HTR-8/SVneo (cell line): ENCODE data around the gene CDKN2C.

Source experiments
- DNase-seq: peaks from one replicate; pipeline ENCODE4 v3.0.0; 2011; ENCODE audit warnings: low spot score, mixed read lengths; ENCODE audit not compliant: insufficient read length
- FAIRE-seq: peaks from 2 replicates; lab custom pipeline; 2011; peaks lifted over from hg19 to GRCh38; lab: Jason Lieb, UNC

The CDKN2C gene

DNA sequence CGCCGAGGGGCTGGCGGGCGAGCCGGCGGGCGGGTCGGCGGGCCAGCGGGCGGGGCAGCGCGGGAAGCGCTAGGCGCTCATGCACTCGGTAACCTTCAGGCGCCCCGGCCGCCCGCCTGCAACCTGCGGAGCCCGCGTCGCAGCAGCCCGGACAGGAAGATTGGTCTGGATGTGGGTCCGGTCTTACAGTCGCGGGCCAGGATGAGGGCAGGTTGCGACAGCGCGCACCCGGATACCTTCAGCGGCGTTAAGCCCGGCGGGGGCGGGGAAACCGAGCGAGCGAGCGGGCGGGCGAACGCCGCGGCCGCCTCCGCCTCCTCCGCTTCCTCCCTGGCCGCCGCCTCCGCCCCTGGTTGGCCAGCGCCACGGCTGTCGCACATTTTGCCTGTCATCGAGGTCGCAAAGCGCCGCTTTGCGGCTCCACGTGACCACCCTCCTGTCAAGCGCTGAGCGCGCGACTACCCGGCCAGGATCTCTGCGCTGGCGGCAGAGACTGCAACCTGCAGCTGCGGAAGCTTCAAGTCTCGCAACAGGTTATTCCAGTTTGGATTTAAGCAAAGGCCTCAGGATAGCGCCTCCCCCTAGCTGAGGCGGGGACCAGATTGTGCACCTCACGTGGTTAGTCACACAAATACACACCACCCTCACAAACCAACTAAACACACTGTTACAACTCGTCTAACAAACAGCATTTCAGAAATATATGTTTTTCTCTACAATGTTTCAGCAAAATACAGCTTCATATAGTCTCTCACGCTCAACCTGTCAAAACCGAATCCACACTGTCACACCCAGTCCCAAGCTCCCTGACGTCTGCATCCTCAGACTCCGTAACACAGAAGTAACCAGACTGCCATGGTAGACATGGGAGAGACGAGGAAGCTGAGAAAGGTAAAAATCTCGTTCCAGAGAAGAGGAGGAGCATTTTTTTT is 9.9 kb upstream of the CDKN2C start, which contains the start of gene FAF1:
Gene FAF1 (minus strand): TSS at position 355 of the 932 bp plus-strand sequence. CDS start 456 bp downstream, outside the sequence.
- DNase-seq (peak; percentile 91), FAIRE-seq (peak; percentile 91)

DNA sequence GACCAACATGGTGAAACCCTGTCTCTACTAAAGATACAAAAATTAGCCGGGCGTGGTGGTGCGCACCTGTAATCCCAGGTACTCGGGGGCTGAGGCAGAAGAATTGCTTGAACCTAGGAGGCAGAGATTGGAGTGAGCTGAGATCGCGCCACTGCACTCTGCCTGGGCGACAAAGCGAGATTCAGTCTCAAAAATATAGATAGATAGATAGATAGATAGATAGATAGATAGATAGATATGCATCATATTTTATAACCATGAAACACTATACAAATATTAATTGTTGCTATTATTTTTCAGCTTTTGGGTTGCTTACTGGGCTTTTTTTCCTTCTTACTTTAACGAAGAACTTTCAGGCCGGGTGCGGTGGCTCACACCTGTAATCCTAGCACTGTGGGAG is 5.2 kb upstream of the CDKN2C start:
- FAIRE-seq (no peak), DNase-seq (no peak)

DNA sequence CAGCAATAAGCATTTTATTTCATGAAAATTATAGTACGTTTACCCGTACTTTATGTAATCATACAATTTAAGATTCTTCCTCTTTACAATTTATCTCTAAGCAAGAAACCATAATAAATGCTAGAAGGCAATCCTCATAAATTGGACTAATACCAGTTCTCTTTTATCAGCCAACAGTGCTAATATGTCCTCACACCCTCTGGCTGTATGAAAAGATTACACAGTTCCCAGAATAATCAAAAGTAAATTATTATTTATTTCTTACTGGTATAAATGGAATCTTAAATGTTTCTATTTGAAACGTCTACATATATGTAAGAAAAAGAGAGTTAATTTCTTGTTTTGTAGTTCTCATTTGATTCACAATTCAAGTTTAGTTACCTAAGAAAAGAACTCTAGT is 3.1 kb upstream of the CDKN2C start:
- FAIRE-seq (no peak), DNase-seq (no peak)

DNA sequence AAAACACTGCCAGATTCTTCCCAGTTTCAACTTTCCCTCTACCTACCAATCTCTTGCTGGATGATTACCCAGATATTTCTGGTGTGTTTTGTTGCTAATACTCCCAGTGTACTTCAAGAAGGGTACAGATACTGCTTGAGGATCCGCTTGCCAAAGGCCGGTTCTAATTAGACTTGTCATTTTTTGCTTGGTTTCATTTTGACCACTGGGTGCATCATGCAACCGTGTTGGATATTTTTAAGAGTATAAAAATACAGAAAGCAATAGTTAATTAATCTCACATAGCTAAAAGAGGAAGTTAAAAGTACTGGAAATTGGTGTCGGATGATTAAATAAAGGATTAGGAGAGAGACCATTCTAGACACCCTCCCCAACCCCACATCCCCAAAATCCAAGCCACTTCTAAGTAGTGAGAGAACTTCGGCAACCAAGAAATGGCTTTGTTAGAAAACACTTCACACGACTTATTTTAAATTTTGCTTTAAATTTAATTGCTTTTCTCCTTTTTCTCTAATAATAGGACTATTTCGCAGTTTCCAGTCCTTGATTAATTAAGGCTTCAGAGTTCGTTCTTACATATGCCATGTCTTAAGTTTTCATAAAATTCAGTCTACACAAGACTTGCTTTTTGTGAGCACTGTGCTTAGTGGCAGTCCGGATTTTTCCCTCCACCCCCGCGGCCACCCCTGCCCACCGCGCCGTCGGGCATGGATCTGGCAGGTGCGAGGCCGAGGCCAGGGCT is 2.5 kb upstream of the CDKN2C start:
- DNase-seq = no peak
- FAIRE-seq = no peak

DNA sequence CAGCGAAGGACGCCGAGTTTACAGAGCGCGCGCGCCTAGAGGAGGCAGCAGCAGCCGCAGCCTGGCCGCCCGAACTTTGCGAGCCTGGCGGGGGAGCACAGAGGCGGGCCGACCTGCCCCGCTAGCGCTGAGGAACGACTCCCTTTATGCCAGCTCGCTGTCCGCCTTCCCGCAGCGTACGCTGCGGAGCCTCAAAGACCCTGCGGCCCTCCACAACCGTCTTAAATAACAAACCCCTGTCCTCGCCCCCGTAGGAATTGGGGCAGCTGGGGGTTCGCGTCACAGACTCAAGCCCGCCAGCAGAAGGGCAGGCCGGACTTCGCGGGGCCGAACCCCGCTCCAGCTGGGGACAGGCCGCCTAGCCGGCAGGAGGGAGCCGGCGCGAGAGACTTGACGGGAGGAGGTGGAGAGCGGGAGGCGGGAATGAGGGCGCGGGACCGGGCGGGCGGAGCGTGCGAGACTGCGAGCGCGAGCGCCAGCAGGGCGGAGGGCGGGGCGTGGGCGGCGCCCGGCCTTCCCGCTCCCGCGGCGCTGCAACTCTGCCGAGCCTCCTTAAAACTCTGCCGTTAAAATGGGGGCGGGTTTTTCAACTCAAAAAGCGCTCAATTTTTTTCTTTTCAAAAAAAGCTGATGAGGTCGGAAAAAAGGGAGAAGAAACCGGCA is 1.8 kb upstream of the CDKN2C start:
- DNase-seq (peak; percentile 71), FAIRE-seq (peak; percentile 16)

DNA sequence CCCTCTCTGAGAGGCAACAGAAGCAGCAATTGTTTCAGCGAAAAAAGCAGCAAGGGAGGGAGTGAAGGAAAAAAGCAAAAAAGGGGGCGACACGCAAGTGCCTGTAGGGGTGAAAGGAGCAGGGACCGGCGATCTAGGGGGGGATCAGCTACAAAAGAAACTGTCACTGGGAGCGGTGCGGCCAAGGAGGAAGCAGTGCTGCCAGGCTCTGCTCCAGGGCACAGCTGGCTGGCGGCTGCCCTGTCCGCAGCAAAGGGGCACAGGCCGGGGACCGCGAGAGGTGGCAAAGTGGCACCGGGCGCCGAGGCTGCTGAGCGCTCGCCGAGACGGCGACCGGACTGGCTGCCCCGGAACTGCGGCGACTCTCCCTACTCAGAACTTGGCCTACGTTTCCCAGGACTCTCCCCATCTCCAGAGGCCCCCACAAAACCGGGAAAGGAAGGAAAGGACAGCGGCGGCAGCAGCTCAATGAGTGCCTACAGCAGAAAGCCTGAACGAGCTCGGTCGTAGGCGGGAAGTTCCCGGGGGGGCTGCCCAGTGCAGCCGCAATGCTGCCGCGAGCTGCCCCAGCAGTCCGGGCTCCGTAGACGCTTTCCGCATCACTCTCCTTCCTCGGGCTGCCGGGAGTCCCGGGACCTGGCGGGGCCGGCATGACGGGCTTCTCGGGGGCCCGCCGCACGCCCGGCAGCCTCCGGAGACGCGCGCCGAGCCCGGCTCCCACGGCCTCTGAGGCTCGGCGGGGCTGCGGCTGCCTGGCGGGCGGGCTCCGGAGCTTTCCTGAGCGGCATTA is 1.0 kb upstream of the CDKN2C start:
- DNase-seq = no peak
- no peak for FAIRE-seq

DNA sequence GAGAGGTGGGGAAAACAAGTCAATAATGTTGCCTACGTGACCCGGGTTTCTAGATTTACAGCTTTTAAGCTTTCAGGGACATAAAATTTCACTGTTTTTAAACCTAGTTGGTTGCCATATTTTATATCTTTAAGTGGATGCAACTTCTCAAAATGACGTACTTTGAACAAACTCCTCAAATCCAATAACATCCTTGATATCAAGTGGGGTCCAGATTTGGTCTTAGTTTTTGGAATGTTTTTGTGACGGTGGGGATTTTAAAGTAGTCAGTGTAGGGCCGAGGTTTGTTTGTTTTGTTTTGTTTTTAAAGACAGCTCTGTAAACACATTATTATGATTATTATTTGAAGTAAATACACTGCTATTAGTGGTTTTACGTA is 453 bp downstream of the CDKN2C start:
- FAIRE-seq (no peak), DNase-seq (no peak)

DNA sequence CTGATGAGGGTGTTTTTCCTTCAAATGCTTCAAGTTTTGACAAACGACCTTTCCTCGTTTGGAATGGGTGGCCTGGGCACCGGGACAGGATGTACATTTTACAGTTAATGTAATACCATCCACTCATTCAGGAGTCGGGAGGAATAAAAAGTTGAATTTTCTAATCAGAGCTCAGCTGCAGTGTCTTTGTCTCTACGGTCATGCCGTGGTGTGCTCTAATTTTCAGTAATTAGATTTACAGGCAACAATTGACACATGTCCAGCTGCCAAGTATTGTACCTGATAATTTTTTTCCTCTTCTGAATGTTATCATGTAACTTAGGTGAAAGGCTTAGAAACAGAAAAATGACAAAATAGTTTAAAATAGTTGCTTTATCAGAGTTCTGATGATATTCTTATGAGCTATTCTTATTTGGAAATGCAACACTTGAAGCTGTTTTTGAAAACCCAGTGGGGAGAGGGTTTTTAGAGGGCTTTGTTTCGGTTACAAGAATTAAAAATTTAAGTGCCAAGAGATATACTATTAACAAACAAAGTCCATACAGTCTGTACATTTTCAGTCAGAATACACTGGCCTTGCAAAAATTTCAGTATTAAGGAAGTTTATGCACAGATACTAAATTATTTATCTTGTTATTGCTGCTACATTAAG is 1.0 kb downstream of the CDKN2C start:
- DNase-seq = no peak
- no peak for FAIRE-seq

DNA sequence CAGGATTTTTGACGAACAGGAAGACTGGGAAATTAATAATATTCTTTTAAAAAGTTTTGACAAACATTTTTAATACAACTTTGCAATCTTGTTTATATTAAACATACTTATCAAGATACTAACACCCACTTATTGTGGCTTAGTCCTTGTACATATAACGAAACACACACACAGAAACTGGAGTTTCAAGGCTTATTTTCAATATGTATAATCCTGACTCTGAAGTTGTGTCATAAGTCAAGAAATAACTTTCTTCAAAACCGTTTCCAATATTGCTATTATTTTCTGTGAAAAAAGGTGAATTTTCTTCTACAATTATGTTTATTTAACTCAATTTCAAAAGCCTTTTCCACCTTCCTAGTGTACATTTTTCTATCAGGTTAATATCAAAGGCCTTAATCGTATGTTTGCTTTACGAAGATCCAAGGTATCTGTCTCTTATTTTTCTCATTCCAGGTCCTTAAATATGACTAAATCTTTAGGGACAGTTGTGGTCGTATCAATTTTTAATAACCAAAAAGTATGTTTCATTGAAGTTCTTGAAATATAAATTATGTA is 1.8 kb downstream of the CDKN2C start:
- DNase-seq (no peak), FAIRE-seq (no peak)

DNA sequence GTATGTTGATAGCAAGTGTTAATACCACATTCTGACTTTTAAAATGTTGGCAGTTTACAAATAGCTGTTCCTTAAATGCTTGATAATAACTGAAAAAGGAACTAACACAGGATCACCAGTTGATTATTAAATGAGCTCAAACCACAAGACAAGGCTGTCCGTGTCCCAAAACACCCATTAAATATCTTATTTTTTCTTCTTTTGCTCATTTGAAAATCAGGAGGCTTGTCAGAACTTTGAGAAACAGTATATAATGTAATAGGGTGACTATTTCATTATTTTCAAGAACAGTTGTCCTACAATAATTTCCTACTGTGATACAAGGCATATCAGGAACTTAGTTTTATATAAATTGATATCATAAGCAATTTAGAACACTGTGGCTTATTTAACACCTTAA is 2.7 kb downstream of the CDKN2C start:
- FAIRE-seq = no peak
- no peak for DNase-seq

DNA sequence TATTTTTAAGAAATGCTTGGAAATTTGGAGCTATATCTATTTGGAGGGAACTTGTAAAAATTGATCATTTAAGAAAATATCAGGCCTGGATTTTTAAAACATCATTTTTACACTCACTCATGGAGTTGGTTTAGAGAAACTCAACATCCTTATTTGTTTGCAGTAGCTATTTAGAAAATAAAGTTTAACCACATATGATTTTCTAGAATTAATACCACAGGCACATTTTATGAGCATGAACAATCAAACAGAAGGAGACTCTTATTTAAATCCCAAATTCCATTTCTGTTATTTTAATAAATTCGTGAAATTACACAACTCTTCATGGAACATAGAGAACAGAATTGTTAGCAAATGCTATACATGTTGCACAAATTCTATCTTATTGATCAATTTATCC is 3.2 kb downstream of the CDKN2C start:
- DNase-seq (no peak), FAIRE-seq (no peak)

DNA sequence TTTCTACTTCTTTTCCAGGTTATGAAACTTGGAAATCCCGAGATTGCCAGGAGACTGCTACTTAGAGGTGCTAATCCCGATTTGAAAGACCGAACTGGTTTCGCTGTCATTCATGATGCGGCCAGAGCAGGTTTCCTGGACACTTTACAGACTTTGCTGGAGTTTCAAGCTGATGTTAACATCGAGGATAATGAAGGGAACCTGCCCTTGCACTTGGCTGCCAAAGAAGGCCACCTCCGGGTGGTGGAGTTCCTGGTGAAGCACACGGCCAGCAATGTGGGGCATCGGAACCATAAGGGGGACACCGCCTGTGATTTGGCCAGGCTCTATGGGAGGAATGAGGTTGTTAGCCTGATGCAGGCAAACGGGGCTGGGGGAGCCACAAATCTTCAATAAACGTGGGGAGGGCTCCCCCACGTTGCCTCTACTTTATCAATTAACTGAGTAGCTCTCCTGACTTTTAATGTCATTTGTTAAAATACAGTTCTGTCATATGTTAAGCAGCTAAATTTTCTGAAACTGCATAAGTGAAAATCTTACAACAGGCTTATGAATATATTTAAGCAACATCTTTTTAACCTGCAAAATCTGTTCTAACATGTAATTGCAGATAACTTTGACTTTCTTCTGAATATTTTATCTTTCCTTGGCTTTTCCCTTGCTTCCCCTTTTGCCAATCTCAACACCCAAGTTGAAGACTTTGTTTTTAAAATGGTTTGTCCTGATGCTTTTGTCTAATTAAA is 4.0 kb downstream of the CDKN2C start:
- FAIRE-seq (no peak), DNase-seq (no peak)

DNA sequence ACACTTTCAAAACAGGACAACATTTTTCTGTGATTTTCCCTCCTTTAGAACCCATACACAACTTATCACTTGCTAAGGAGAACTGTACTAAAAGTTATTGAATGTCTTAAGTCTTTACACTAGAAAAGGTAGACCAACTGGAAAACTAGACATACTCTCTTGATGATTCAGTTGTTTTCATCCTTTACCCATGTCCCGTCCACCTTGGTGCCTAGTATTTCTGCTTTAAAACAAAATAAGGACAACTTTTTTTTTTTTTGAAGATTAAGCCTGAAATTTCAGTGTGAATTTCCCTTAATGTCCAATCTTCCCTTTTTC is 4.5 kb downstream of the CDKN2C start:
- FAIRE-seq = no peak
- no peak for DNase-seq

DNA sequence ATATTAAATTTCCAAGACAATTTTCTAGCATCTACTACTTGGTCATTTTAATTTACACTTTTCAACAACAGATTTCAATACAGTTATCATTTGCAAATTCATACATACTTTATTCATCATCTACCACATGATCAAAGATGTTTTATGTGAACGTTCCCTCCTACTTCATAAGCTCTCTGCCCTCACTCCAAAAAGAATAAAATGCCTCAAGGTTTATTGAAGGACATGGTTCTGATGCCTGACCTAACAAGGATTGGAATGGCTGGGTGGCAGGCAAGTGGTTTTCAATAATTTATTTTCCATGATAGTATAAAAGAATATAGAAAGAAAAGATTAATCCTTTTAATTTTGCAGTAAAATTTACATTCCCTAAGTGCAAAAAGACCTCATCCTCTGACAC is 5.4 kb downstream of the CDKN2C start:
- FAIRE-seq (no peak), DNase-seq (no peak)

DNA sequence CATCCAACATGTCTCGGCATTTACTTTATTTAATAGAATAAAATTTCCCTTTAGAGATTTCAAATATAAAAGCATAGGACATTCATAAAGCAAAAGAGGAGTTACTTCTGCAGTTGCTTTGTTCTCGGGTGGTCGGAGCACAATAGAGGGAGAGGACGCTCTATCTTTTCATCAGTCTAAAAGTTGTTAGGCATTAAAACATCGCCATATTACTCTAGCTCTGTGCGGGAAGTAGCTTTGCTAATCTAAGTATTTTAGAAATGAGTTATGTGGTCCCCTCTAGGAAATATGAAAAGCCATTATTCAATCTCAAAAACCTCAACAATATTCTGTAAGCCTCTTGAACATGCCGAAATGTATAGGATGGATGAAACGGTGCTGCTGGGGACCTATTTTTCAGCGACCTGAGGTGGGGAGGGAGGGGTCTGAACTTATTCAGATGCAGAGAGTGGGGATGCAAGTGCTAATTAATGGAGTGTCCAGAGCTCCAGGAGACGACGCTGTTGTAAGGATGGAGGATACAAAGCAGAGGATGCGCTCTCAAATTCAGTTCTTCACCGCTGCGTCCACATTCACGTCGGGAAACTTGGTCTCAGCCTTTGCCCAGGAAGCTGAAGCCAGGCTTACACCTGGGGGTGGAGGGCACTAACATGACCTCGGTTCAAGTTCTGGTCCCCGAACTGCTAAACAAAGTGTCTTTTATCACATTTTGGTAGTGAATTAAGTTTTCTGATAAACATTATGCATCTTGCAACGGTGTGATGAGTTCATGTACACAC is 6.3 kb downstream of the CDKN2C start:
- DNase-seq (no peak), FAIRE-seq (no peak)

DNA sequence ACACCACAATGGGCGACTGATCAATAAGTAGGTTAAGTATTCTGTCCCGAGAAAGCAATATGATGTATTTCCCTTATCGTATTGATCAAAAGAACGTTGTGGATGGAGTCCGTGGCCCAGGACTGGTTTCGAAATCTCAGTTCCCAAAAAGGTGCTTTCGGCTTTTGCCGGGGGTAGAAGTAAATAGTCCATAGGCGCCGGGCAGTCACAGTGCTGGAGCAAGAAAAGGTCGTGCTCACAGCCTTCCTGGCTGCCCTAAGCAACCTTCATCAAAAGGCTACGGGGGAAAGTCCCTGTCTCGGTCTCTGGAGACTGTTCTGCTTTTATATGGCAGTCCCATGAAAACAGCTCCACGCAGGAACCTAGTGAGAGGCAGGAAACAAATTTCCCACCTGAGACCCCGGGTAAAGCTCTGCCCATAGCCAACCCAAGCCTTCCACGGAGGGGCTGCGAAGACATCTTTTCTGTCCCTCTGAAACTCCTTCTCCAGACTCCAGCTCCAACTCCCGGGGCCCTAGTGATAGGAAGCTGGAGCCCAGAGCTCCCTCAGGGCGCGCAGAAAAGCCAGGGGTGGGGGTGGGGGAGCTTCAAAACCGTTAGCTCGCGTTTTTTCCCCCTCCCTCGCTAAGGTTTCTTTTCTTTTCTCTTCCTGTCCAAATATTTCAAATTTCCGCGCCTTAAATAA is 7.0 kb downstream of the CDKN2C start:
- FAIRE-seq (no peak), DNase-seq (no peak)

DNA sequence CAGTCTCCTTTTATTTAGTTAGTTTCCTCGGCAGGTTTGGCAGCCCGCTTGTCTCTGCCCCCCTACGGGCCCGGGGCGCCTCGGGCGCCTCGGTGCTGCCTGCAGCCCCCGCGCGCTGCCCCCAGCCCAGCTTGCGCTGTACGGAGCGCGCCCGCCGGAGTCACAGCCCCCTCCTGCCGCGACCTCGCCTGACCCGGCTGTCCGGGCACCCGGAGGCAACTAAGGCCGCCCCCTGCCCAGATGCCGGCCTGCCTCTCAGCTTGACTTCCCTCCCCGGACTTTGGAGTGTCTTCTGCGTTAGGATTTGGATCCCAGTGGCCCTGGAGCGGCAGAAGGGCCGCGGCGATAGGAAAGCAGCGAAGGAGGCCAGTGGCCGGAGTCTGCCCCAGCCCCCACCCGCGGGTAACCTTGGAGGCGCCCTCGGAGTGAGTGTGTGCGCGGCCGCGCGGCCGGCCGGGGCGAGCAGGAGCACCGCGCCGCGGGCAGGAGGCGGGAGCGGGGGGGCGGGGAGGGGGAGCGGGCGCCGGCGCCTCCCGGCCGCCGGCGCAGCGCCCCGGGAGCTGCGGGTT is 7.6 kb downstream of the CDKN2C start:
- FAIRE-seq = no peak
- no peak for DNase-seq
